A549 treated with DMSO at 1 μM for 4 hours (cell line): ENCODE measurements around the gene SNAPC5. TPM values are rescaled to one million over a fixed set of nuclear protein-coding genes. Genes with fewer than 3 reads are reported as not detected.

Source experiments
- total RNA-seq: library from RNA; stranded (reverse); fragments of 200-300 nt; extraction: Qiagen RNA extraction; gene quantifications from 5 replicates; pipeline ENCODE4 v1.2.3, GENCODE V29; 2022; ENCODE audit warnings: low read depth

SNAPC5 gene, protein sequence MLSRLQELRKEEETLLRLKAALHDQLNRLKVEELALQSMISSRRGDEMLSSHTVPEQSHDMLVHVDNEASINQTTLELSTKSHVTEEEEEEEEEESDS
- 43.8 to 62.1 TPM (median 51.5 TPM) in 5 replicates for total RNA-seq

DNA sequence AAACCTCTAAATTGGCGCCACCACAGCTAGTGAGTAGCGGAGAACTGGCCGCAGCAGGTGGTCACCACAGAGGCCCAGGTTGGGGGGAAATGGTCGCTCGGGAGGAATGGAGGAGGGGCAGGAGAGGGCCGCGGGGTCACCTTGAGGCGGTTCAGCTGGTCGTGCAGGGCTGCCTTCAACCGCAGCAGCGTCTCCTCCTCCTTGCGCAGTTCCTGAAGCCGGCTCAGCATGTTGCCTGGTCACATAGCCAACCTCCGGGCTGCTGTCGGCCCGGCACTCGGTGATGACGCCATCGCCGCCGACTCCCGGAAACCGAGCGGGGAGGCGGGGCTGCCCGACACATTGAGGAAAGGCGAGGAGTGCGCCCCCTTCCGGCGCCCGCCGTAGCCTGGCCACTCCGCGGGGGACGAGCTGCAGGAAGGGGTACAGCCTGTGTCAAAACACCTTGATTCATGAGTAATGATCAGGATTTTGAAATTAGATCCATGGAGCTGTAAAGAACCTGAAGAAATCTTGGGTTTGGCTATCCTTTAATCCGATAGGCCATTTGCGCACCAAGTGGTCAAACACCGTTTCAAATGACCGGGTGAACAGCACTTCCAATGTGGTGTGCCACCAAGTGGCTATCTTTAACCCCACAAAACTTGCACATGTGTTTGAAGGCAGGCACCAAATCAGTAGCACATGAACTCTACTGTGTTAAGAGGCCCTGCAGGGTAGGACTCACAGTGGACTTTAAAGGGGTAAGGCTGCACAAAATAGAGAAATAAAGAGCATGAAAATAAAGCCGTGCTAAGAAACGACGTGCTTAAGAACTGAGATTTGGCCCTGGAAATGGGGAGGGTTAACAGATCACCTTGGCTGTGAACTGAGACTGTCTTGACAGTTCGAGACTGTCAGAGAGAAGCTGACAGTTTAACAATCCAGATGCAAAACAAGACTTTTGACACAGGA is at the start of gene SNAPC5:
SNAPC5 (minus strand) TSS at position 261 of the 954 bp plus-strand sequence; CDS start at position 230, 31 bp downstream.

DNA sequence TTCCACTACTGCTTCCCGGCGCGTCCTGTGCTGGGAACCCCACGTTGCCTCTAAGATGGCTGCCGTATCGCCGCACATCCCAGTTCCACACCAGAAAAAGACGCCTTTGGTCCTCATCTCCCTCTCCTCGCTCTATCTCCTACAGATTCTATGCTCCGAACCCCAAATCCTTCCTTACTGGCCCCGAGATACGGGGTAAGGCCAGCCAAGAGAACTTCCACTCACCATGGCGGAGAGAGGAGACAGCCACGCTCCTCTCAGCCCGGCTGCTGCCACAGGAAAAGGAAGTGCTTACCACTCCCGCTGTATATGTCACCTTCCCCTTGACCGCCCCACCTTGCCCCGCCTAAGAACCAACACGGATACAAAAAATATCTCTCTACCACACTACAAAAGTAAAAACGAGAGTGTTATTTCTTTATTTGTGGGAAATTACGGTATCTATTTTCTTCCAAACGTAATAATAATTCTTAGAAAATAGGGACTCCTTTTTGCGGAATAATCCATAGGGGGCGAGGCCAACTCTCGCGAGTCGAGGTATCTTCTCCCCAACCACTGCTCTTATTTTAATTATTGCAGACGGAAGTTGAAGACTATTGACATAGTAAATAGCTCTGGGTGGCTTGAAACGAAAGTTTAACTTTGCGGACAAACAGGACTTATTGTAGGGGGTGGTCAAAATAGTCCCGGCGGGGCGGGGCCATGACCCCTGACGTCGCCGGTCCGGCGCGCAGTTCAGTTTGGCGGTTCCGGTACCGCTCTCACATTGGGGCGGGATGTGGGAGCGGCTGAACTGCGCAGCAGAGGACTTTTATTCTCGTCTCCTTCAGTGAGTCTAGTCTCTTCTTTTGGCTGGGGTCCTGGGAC is 7.2 kb upstream of the SNAPC5 start, which contains the start of the genes RPL4 and ZWILCH:
RPL4 (minus strand) TSS at position 293 of the 867 bp plus-strand sequence; CDS start at position 228, 65 bp downstream.
ZWILCH (plus strand) TSS at position 764 of the 867 bp plus-strand sequence; CDS start at position 777, 13 bp downstream.

Other genes with a start within 250 kb of the SNAPC5 start
- gene MEGF11, start 244.0 kb downstream of the SNAPC5 start, total RNA-seq = 0.11 to 0.74 TPM (median 0.49 TPM) in 5 replicates
- 31.8 to 37.6 TPM (median 35.4 TPM) in 5 replicates for gene DIS3L, start 204.2 kb downstream of the SNAPC5 start, total RNA-seq
- 27.0 to 29.7 TPM (median 28.0 TPM) in 5 replicates for gene TIPIN, start 141.1 kb downstream of the SNAPC5 start, total RNA-seq
- gene MAP2K1, start 110.8 kb downstream of the SNAPC5 start, total RNA-seq = 66.9 to 114 TPM (median 103 TPM) in 5 replicates
- 5,234 to 6,607 TPM (median 5,532 TPM) in 5 replicates for gene RPL4, start 7.1 kb upstream of the SNAPC5 start, total RNA-seq
- 29.5 to 46.6 TPM (median 39.2 TPM) in 5 replicates for gene ZWILCH, start 7.6 kb upstream of the SNAPC5 start, total RNA-seq
- 0.06 TPM in 2 of 5 replicates, not detected in the others for gene LCTL, start 68.2 kb upstream of the SNAPC5 start, total RNA-seq
- gene SMAD6, start 204.5 kb upstream of the SNAPC5 start, total RNA-seq = 18.4 to 28.2 TPM (median 25.0 TPM) in 5 replicates